Pulmonary artery endothelial cell (primary cell): ENCODE data around the gene RSRC2. TPM values are rescaled to one million over a fixed set of nuclear protein-coding genes. Genes with fewer than 3 reads are reported as not detected.
"Not testable (repeated sequence)": the region's sequence is repeated elsewhere in the genome, so short reads cannot be mapped to it uniquely, and the experiment has no call there.

ENCODE experiments used
- DNase-seq: peaks from one replicate; pipeline ENCODE4 v3.0.0-alpha.2; 2011; ENCODE audit warnings: low read depth, low spot score
- total RNA-seq: library from RNA; depleted of rRNA; stranded (reverse); fragments of >200 nt; gene quantifications from 2 replicates; pipeline ENCODE4 v1.2.3, GENCODE V29; 2014

The RSRC2 gene
- 32.6 and 48.1 TPM in 2 replicates for total RNA-seq

GRCh38 chr12:122526683-122527477 is at the start of gene RSRC2, which contains the start of gene KNTC1:
Gene RSRC2 (minus strand): TSS chr12:122526936. CDS start chr12:122526853, 83 bp downstream.
Gene KNTC1 (plus strand): TSS chr12:122527249. CDS start chr12:122530064, 2,815 bp downstream.
- peak; percentile 98 for DNase-seq

GRCh38 chr12:122571821-122572220 is 45.1 kb upstream of the RSRC2 start:
- DNase-seq, result no peak

- not testable (repeated sequence) for DNase-seq
These were observed 43.3 kb upstream of the RSRC2 start for GRCh38 chr12:122570006-122570405.

GRCh38 chr12:122569288-122569687 is 42.6 kb upstream of the RSRC2 start:
- no peak for DNase-seq

GRCh38 chr12:122566816-122567215 is 40.1 kb upstream of the RSRC2 start:
- not testable (repeated sequence) for DNase-seq

GRCh38 chr12:122563361-122563760 is 36.6 kb upstream of the RSRC2 start:
- DNase-seq, result no peak

DNA sequence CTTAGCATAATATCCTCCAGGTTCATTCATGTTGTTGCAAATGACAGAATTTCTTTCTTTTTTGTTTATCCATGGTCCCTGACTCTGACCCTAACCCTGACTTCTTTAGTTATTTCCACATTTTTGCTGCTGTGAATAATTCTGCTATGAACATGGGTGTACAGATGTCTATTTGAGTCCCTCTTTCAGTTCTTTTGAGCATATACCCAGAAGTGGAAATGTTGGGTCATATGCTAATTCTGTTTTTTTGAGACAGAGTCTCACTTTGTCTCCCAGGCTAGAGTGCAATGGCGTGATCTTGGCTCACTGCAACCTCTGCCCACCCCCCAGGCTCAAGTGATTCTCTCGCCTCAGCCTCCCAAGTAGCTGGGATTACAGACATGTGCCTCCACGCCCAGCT is 33.4 kb upstream of the RSRC2 start:
- no peak for DNase-seq

DNA sequence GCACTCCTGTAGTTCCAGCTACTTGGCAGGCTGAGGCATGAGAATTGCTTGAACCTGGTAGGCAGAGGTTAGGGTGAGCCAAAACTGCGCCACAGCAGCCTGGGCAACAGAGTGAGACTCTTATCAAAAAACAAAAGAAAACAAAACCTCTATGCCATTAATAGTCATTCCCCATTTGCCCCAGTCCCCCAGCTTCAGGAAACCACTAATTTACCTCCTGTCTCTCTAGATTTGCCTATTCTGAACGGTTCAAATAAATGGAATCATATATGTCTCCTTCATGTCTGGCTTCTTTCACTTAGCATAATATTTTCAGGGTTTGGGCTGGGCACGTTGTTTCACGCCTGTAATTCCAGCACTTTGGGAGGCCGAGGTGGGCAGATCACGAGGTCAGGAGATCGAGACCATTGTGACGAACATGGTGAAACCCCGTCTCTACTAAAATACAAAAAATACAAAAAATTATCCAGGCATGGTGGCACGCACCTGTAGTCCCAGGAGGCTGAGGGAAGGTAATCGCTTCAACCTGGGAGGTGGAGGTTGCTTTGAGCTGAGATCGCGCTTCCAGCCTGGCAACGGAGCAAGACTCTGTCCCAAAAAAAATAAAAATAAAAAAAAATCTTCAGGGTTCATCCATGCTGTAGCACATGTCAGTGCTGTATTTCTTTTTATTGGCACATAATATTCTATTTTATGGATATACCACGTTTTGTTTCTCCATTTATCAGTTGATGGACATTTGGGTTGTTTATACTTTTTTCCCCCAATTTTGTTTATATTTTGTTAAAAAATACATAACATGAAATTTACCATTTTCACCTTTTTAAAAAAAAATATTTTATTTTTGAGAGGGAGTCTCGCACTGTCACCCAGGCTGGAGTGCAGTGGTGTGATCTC is 32.3 kb upstream of the RSRC2 start:
- no peak for DNase-seq

DNA sequence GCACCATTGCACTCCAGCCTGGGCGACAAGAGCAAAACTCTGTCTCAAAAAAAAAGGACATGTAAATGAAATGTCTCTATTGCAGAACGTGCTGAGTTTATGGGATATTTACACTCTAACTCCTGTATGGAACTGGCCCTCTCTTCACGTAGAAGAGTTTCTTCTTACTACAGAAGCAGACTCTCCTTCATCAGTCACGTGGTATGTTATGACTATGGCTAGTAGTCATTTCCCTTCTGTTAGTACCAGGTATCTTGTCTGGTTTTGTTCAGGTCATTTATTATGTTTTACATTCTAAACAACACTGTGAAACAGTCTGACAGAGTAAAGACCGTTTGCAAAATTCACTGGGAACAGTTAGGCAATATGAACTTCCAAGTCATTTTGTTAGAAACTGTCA is 20.6 kb upstream of the RSRC2 start:
- DNase-seq, result no peak

DNA sequence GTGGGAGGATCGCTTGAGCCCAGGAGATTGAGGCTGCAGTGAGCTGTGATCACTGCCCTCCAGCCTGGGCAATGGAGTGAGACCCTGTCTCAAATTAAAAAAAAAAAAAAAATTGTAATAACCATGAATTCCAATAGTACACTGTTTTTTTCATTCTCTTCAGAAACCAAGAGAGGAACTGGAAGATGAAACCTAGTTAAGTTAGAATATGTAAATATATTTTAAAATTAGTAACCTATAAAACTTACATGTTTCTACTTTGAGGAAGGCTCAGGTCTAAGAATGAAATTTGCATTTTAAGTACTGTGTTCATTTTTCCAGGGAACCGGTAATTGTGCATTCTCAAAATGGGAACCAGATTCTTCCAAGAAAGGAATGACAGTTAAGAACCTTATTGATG is 19.1 kb upstream of the RSRC2 start:
- no peak for DNase-seq

GRCh38 chr12:122544537-122544936 is 17.8 kb upstream of the RSRC2 start:
- DNase-seq, result no peak

DNA sequence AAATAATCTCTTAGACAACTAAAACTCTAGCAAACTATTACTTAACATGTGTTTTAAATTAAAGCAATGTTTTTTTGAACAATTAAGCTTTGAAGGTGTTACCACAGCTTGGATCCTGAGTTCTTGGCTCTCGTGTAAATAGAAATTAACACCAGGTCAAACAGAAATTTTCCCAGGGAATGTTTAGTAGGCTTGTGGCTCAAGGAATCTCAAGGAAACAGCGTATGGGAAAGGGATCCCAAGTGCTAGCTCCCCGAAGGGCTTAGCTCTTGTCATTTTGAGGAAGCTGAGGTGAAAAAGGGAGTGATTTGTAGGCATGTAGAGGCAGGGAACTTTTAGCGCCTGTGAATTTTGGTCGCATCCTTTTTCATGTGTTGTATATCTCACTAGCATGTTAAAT is 11.8 kb upstream of the RSRC2 start:
- DNase-seq, result no peak

- no peak for DNase-seq
These were observed 10.3 kb upstream of the RSRC2 start for GRCh38 chr12:122537021-122537420.

DNA sequence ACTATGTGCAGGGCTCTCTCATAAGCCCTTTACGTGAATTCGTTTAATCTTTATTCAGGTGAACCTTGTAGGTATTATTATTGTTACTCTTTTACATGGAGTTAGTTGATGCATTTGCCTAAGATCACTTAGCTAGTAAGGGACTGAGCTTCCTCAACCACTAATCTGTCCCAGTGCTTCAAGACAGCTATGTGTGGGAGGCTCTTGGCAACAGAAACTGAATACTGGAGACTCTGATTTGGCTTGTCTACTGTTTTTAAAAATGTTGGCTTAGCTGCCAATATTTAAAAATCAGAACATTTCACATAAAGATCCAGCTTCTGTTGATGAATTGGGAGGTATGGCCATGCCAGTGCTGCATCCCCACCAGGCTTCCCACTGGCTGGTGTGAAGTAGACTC is 7.1 kb upstream of the RSRC2 start:
- no peak for DNase-seq

DNA sequence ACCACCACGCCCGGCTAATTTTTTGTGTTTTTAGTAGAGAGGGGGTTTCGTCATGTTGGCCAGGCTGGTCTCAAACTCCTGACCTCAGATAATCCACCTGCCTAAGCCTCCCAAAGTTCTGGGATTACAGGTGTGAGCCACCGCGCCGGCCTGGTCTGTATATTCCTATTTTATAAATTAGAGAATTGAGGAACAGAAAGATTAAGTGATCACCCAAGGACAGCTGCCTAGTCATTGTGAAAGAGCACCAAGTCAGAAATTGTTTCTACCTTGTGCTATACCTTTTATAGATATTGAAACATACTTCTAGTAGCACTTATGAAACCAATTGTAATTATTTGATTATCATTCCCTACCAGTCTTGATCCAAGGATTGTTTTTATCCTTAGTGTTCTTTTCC is 2.3 kb upstream of the RSRC2 start:
- no peak for DNase-seq

GRCh38 chr12:122528582-122528981 is 1.8 kb upstream of the RSRC2 start:
- DNase-seq, result no peak

DNA sequence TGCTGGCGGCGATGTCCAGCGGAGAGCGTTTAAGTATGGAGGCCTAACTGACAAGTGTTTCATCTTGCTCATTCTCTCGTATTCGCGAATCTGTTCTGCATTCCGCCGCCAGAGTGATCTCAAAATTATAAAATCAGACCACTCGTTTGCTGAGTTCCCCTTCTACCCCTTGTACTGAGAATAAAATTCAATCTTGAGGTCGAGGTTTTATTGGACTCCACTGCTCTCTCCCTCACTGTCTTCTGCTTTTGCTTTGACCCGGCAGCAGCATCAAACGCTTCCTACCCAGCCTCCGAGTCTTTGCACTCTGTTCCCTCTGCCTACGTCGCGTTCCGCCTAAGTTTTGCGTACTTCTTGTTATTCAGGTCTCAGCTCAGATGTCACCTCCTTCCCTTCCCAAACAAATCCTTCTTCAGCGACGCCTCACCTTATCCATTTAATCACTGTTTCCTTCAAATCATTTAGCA is 775 bp upstream of the RSRC2 start:
- no peak for DNase-seq

DNA sequence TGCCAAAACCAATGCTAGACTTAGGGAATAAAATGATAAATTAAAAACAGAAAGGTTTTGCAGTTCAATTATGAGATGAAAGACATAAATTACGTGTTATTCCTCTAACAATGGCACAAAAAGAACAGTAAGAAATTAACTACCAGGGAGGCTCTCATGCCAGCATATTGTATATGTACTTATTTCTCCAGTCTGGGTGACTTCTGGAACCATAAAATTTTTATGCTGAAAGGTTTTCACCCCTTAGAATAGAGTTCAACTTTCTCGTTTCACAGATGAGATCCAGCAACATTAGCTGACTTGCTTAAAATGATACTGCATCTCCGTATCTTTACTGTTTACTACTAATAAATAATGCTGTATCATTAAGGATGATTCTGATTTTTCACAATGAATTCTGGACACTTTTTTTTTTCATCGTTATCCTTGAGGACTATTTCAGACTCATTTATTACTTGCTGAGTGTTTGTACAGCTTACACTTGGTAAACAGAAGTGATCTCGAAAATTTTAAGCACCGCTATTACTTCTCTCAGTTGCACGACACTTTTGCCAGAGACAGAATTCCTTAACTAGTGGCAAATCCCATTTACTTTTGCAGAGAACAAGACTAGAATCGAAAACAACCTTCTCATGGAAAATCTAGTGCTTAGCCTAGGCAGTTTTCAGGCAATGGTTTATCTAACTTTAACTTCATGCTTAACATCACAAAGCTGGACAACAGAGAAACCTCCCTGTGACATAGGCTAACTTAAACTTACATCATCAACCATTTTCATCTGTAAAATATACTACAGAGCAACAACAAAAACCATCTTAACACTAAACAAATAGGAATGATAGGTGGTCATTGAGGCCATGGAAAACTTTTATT is 2.7 kb downstream of the RSRC2 start:
- no peak for DNase-seq

- no peak for DNase-seq
These were observed 3.5 kb downstream of the RSRC2 start for GRCh38 chr12:122523280-122523679.

GRCh38 chr12:122520676-122521075 is 6.1 kb downstream of the RSRC2 start:
- no peak for DNase-seq

GRCh38 chr12:122519418-122519817 is 7.3 kb downstream of the RSRC2 start:
- no peak for DNase-seq
